ENCODE measurements around the gene GAREM1. TPM values are rescaled to one million over a fixed set of nuclear protein-coding genes. Genes with fewer than 3 reads are reported as not detected.

Gene GAREM1
- polyA plus RNA-seq, 1 experiment: 0.37 TPM

- no peak for TF ChIP-seq CTCF (IDR thresholded peaks at IDR 0.05; ENCODE audit: insufficient read depth, low read depth, low read length)
- H3K4me3 ChIP-seq (ENCODE audit: low read depth, low read length): no peak overlapping the region
- CTCF ChIA-PET: no interaction called here
- no peaks in the 10 kb centered on the region for H3K36me3 ChIP-seq (ENCODE audit: control insufficient read depth, insufficient read depth, low read length)
- POLR2A ChIA-PET: no interaction called here
- DNase-seq (ENCODE audit: low read depth): no peak
- no peaks in the 10 kb centered on the region for H3K27me3 ChIP-seq (ENCODE audit: control insufficient read depth, insufficient read depth, low read length)
Measured at GRCh38 chr18:32381761-32382160, 88.9 kb downstream of the GAREM1 start.

- CTCF ChIA-PET: no interaction called here
- no peaks in the 10 kb centered on the region for H3K27me3 ChIP-seq (ENCODE audit: control insufficient read depth, insufficient read depth, low read length)
- TF ChIP-seq CTCF (IDR thresholded peaks at IDR 0.05; ENCODE audit: insufficient read depth, low read depth, low read length): no peak
- H3K4me3 ChIP-seq (ENCODE audit: low read depth, low read length): no peak overlapping the region
- H3K36me3 ChIP-seq (ENCODE audit: control insufficient read depth, insufficient read depth, low read length): no peaks in the 10 kb centered on the region
- DNase-seq (ENCODE audit: low read depth): no peak
- POLR2A ChIA-PET: no interaction called here
Measured at GRCh38 chr18:32380559-32380958, 90.1 kb downstream of the GAREM1 start.

GRCh38 chr18:32379891-32380290, 90.8 kb downstream of the GAREM1 start:
- POLR2A ChIA-PET: no interaction called here
- H3K4me3 ChIP-seq (ENCODE audit: low read depth, low read length): no peak overlapping the region
- no peaks in the 10 kb centered on the region for H3K36me3 ChIP-seq (ENCODE audit: control insufficient read depth, insufficient read depth, low read length)
- no peak for TF ChIP-seq CTCF (IDR thresholded peaks at IDR 0.05; ENCODE audit: insufficient read depth, low read depth, low read length)
- H3K27me3 ChIP-seq (ENCODE audit: control insufficient read depth, insufficient read depth, low read length): no peaks in the 10 kb centered on the region
- no peak for DNase-seq (ENCODE audit: low read depth)
- CTCF ChIA-PET: no interaction called here

GRCh38 chr18:32378705-32379104, 92.0 kb downstream of the GAREM1 start:
- Histone ChIP-seq H3K36me3 (ENCODE audit: control insufficient read depth, insufficient read depth, low read length) (no peaks in the 10 kb centered on the region), H3K4me3 (ENCODE audit: low read depth, low read length) (no peak overlapping the region), H3K27me3 (ENCODE audit: control insufficient read depth, insufficient read depth, low read length) (no peaks in the 10 kb centered on the region)
- POLR2A ChIA-PET: no interaction called here
- no peak for DNase-seq (ENCODE audit: low read depth)
- no peak for TF ChIP-seq CTCF (IDR thresholded peaks at IDR 0.05; ENCODE audit: insufficient read depth, low read depth, low read length)
- CTCF ChIA-PET: no interaction called here

- POLR2A ChIA-PET: no interaction called here
Measured at GRCh38 chr18:32373995-32374394, 96.7 kb downstream of the GAREM1 start.

More at GRCh38 chr18:32373995-32374394, 96.7 kb downstream of the GAREM1 start:
- Histone ChIP-seq H3K36me3 (ENCODE audit: control insufficient read depth, insufficient read depth, low read length) (no peaks in the 10 kb centered on the region), H3K4me3 (ENCODE audit: low read depth, low read length) (no peak overlapping the region), H3K27me3 (ENCODE audit: control insufficient read depth, insufficient read depth, low read length) (no peaks in the 10 kb centered on the region)
- CTCF ChIA-PET: no interaction called here
- TF ChIP-seq CTCF (IDR thresholded peaks at IDR 0.05; ENCODE audit: insufficient read depth, low read depth, low read length): no peak
- no peak for DNase-seq (ENCODE audit: low read depth)

All from BJ (cell line).